ENCODE data around the gene SV2C.

GRCh38 chr5:76251656-76252055, 168.5 kb downstream of the SV2C start:
- TF ChIP-seq CTCF (IDR thresholded peaks at IDR 0.05; ENCODE audit: borderline replicate concordance, extremely low read depth, low read length, poor library complexity, severe bottlenecking) (no peak), EZH2 (IDR thresholded peaks at IDR 0.05; ENCODE audit: borderline replicate concordance, low read depth, low read length, severe bottlenecking) (no peak)
